ENCODE data around the gene SEMA4G. TPM values are rescaled to one million over a fixed set of nuclear protein-coding genes. Genes with fewer than 3 reads are reported as not detected.

SEMA4G gene
- total and polyA plus RNA-seq, 2 of the 4 experiments (the other 2 are of a cell fraction), result 0.90 to 8.7 TPM

- BruUV-seq (replicated peaks), result no TSS peak
These were observed 11.4 kb downstream of the SEMA4G start for GRCh38 chr10:100980711-100981110.

More at GRCh38 chr10:100980711-100981110, 11.4 kb downstream of the SEMA4G start:
- H3K9ac ChIP-seq (ENCODE audit: low read depth, low read length), result no peak overlapping the region
- no peak overlapping the region for H3K23ac ChIP-seq (ENCODE audit: low read depth, low read length)
- no peak overlapping the region for H2BK20ac ChIP-seq (ENCODE audit: low read depth, low read length)
- peaks cover 8% of the 10 kb centered on the region for H3K9me1 ChIP-seq (ENCODE audit: insufficient read depth, low read length)
- no peak overlapping the region for H2AK9ac ChIP-seq (replicated peaks; ENCODE audit: low read depth, low read length, poor library complexity)
- no peak overlapping the region for H3K27ac ChIP-seq (ENCODE audit: insufficient read depth, low read length)
- dilution Hi-C loops (cut with HindIII; ENCODE audit: low sequenced_read_pairs, unreplicated experiment) (no loop called here), intact Hi-C loops (cut with micrococcal nuclease) (no loop called here), in situ Hi-C loops (cut with MboI; ENCODE audit: low sequenced_read_pairs) (no loop called here)
- H3K4me3 ChIP-seq (ENCODE audit: insufficient read depth, low read depth, low read length), result no peak overlapping the region
- no peak overlapping the region for H4K91ac ChIP-seq (ENCODE audit: insufficient read depth, low read depth, low read length)
- no peak overlapping the region for H2AK5ac ChIP-seq (ENCODE audit: low read depth, low read length)
- no peaks in the 10 kb centered on the region for H3K4me1 ChIP-seq (ENCODE audit: control insufficient read depth, insufficient read depth, low read length)
- H4K5ac ChIP-seq (ENCODE audit: low read depth, low read length), result no peak overlapping the region
- no peak for DNase-seq
- no peak overlapping the region for H2BK5ac ChIP-seq (ENCODE audit: low read depth, low read length, poor library complexity, severe bottlenecking)
- no peak for ATAC-seq (ENCODE audit: low read depth)
- H3K4me2 ChIP-seq (ENCODE audit: low read depth, low read length), result no peak overlapping the region
- WGBS, 2 experiments (ENCODE audit: extremely low coverage in 2 of 2, insufficient read length in 1 of 2), result no CpG with 5 or more reads among the region's 7 CpGs
- H3K27me3 ChIP-seq (ENCODE audit: control insufficient read depth, insufficient read depth, low read length), result no peaks in the 10 kb centered on the region
- no peak overlapping the region for H4K8ac ChIP-seq (ENCODE audit: low read depth in 2 of 2, low read length in 2 of 2)
- peaks cover 7 to 16% of the 10 kb centered on the region in 2 experiments; a peak in 3 of 4 replicates for H3K79me1 ChIP-seq (ENCODE audit: low read depth in 1 of 2, low read length in 2 of 2)
- H2BK120ac ChIP-seq (ENCODE audit: low read depth, low read length), result no peak overlapping the region
- TF ChIP-seq MXI1 (IDR thresholded peaks at IDR 0.05; ENCODE audit: borderline replicate concordance, low read depth, low read length) (no peak), SMC3 (IDR thresholded peaks at IDR 0.05; ENCODE audit: low read depth, low read length) (no peak), POLR2A (IDR thresholded peaks at IDR 0.05; ENCODE audit: low read depth, low read length) (no peak), CEBPB (IDR thresholded peaks at IDR 0.05; ENCODE audit: low read depth, low read length) (no peak), MAFK (IDR thresholded peaks at IDR 0.05; ENCODE audit: low read depth, low read length) (no peak), FOS (IDR thresholded peaks at IDR 0.05; ENCODE audit: low read depth, low read length) (no peak), RCOR1 (IDR thresholded peaks at IDR 0.05; ENCODE audit: insufficient replicate concordance, low read length) (no peak), RFX5 (IDR thresholded peaks at IDR 0.05; ENCODE audit: low read depth, low read length) (no peak), RAD21 (IDR thresholded peaks at IDR 0.05; ENCODE audit: low read length) (no peak), CHD1 (IDR thresholded peaks at IDR 0.05; ENCODE audit: low read depth, low read length) (no peak), ELK1 (IDR thresholded peaks at IDR 0.05; ENCODE audit: borderline replicate concordance, low read depth, low read length) (no peak), BHLHE40 (IDR thresholded peaks at IDR 0.05; ENCODE audit: low read depth, low read length) (no peak), CTCF (conservative IDR thresholded peaks at IDR 0.05; ENCODE audit: low read depth, low read length) (no peak), MAZ (IDR thresholded peaks at IDR 0.05; ENCODE audit: borderline replicate concordance, low read depth, low read length) (no peak), NFE2L2 (IDR thresholded peaks at IDR 0.05; ENCODE audit: low read depth, low read length) (no peak)
- TF ChIP-seq, protein P1, sequence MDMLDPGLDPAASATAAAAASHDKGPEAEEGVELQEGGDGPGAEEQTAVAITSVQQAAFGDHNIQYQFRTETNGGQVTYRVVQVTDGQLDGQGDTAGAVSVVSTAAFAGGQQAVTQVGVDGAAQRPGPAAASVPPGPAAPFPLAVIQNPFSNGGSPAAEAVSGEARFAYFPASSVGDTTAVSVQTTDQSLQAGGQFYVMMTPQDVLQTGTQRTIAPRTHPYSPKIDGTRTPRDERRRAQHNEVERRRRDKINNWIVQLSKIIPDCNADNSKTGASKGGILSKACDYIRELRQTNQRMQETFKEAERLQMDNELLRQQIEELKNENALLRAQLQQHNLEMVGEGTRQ (IDR thresholded peaks at IDR 0.05; ENCODE audit: low read depth, low read length), result no peak
- no peak overlapping the region for H3K18ac ChIP-seq (ENCODE audit: low read depth, low read length)
- H3K56ac ChIP-seq (ENCODE audit: extremely low read depth, insufficient read depth, low read length), result no peak overlapping the region
- peaks cover 1% of the 10 kb centered on the region for H4K20me1 ChIP-seq (ENCODE audit: insufficient read depth, low read length)
- H3K4ac ChIP-seq (ENCODE audit: low read depth, low read length), result no peak overlapping the region
- ChIA-PET CTCF (no interaction called here), POLR2A (ENCODE audit: unreplicated experiment) (no interaction called here)
- H3K9me3 ChIP-seq (ENCODE audit: control insufficient read depth, insufficient read depth, low read length), result no peaks in the 10 kb centered on the region
- no peak overlapping the region for H3K14ac ChIP-seq (replicated peaks; ENCODE audit: low read depth, low read length)
- H3K36me3 ChIP-seq (ENCODE audit: control insufficient read depth, insufficient read depth, low read length), result peaks cover 33% of the 10 kb centered on the region
- H2AFZ ChIP-seq (replicated peaks; ENCODE audit: low read length, poor library complexity), result peak overlapping the region; percentile 33
- no peak overlapping the region for H2BK15ac ChIP-seq (ENCODE audit: low read depth, low read length)
